Stomach (tissue), 4 donors: ENCODE measurements around the gene NTM.

ENCODE experiments used
- CTCF ChIP-seq, 7 experiments: fragments of 450-650 bp in 4 of 7; fragments of 200-600 bp in 3 of 7; sonication (generic) in 3 of 7; IDR thresholded peaks; one replicate each; pipeline ENCODE4 v1.5.1; 2016 to 2019; ENCODE audit warnings: antibody characterized with exemption in 7 of 7, control low read depth in 2 of 7, mild to moderate bottlenecking in 1 of 7
- POLR2AphosphoS5 ChIP-seq, 3 donors: sonication (generic); formaldehyde crosslinking; IDR thresholded peaks; one replicate each; pipeline ENCODE4 v1.6.1; 2016; ENCODE audit warnings: antibody characterized with exemption in 3 of 3

- TF ChIP-seq CTCF (IDR thresholded peaks at IDR 0.05), result no peak
- TF ChIP-seq POLR2AphosphoS5 (IDR thresholded peaks at IDR 0.05), result no peak
These were observed 16.1 kb upstream of the NTM start for GRCh38 chr11:131354251-131354701.
